Stimulated activated CD4-positive, alpha-beta T cell treated with anti-CD3 and anti-CD28 coated beads, TNF-alpha, amount 100 ng/mL, for 1 hour (primary cell): ENCODE data around the gene ARF3.
A peak's percentile ranks its signal among the peaks of the same experiment; 100 is the strongest.

Experiments used
- DNase-seq, 3 donors: peaks; one replicate each; pipeline ENCODE4 v3.0.0-alpha.2; 2020; ENCODE audit warnings: low read depth in 3 of 3, low spot score in 1 of 3

ARF3 gene

GRCh38 chr12:48982397-48983080 lies 25.3 kb upstream of the ARF3 start:
- DNase-seq: no peak

- no peak for DNase-seq
These were observed 24.5 kb upstream of the ARF3 start for GRCh38 chr12:48981757-48982157.

GRCh38 chr12:48980953-48981756 lies 23.9 kb upstream of the ARF3 start:
- DNase-seq: no peak

DNA sequence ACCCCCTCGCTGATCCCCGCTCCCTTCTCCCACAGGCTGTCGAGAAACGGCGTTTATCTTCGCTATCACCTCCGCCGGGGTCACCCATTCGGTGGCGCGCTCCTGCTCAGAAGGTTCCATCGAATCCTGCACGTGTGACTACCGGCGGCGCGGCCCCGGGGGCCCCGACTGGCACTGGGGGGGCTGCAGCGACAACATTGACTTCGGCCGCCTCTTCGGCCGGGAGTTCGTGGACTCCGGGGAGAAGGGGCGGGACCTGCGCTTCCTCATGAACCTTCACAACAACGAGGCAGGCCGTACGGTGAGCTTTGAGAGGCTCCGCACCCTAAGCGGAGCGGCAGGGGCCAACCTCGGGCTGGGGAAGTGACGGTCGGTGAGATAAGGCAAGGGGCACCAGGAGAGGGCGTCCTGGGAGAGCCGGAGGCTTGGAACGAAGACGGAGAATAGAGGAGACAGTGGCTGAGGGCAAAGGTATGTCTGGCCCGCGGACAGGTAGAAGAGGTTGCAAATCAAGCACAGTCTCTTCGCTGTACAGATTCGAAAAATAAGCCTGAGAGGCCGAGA lies 23.2 kb upstream of the ARF3 start:
- DNase-seq: no peak

GRCh38 chr12:48979602-48980388 lies 22.5 kb upstream of the ARF3 start:
- DNase-seq: no peak

- DNase-seq: no peak
These were observed 21.7 kb upstream of the ARF3 start for GRCh38 chr12:48978741-48979601.

GRCh38 chr12:48978291-48978740 lies 21.0 kb upstream of the ARF3 start, which contains the start of gene WNT1:
Gene WNT1 (plus strand): TSS chr12:48978322. CDS start chr12:48978651, 329 bp downstream.
- DNase-seq: no peak

GRCh38 chr12:48977290-48978281 lies 20.3 kb upstream of the ARF3 start:
- peak; percentile 45 to 81 (median 66) for DNase-seq

DNA sequence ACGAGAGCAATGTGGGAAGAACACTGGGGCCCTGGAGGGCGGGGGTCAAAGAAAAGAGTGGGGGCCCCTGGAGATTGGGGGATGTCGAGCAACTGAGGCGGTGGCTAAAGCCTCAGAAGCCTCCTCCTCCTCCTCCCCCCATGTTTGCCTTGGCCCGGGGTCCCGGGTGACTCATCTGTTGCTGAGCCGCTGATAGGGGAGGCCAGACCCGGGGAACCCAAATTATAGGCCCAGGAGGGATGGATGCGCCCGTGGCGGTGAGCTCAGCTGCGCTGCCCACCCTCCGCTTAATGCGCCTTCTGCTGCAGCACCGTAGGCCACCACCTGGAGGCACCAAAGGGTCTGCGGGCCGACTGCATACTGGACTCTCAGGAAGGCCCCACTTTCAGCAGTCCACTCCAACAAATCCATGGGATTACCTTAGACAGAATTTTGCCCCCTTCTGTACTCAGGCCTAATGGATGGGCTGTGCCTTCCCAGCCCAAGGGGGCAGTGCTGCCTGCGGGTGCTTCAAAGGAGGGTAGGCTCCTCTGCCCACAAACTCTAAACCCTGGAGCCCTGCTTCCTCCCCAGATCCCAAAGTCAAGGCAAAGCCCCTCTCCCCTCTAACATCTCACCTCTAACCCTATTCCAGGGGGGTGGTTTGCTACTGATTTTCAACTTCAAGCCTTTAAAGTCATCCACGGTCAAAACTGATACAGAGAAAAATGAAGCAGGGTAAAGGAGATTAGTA lies 16.8 kb upstream of the ARF3 start:
- DNase-seq: no peak

DNA sequence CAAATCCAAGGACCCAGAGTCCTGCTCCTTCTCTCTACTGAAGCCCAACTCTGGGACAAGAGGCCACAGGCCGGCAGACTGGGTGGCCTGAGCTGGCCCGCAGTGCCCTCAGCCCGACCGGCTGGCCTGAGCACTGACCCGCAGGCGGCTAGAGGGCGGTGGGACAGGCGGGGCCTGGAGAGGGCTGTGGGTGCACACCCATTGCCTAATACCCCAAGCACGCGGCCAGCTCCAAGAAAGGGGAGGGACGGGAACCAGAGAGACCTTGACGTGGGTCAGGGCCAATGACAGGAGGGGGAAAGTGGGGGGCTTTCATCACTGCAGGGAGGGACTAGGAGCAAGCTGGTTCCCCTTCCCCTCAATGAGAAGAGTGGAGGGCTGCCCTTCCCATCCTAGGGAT lies 16.2 kb upstream of the ARF3 start:
- no peak for DNase-seq

- DNase-seq: no peak
These were observed 15.7 kb upstream of the ARF3 start for GRCh38 chr12:48972952-48973483.

DNA sequence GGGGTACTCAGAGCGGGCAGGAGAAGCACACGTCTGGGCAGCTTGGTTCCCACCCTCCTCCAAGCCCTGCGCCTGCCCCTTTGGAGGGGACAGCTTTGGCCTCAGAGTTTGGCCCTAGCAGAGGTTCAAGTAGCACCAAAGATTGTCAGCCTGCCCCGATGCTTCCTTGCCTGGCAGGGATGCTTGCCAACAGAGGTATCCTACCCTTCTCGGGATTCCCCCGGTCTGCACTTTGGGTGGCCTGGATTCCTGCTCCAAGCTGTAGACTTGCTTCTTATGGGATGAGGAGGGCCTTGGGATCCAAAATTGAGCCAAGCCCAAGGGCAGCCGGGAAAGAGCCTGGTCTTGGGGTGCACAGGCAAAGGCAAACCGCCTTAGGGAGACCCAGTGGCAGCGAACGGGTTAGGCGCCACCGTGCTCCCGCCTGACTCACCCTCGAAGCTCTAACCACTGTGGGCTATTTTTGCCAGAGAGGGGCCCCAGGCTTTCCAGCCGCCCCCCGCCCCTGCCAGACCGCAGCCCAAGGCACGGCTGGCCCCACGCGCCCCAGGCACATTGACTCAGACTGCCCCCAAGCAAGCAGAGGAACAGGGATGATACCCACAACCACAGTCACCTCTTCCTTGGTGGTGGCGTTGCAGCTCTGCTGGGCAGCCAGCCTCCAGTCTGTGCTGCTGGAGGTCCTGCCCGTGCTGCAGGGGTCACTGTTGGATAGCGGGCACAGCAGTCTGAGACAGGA lies 15.1 kb upstream of the ARF3 start:
- no peak for DNase-seq

- no peak for DNase-seq
These were observed 13.5 kb upstream of the ARF3 start for GRCh38 chr12:48970702-48971334.

GRCh38 chr12:48969833-48970701 lies 12.8 kb upstream of the ARF3 start:
- DNase-seq: no peak

DNA sequence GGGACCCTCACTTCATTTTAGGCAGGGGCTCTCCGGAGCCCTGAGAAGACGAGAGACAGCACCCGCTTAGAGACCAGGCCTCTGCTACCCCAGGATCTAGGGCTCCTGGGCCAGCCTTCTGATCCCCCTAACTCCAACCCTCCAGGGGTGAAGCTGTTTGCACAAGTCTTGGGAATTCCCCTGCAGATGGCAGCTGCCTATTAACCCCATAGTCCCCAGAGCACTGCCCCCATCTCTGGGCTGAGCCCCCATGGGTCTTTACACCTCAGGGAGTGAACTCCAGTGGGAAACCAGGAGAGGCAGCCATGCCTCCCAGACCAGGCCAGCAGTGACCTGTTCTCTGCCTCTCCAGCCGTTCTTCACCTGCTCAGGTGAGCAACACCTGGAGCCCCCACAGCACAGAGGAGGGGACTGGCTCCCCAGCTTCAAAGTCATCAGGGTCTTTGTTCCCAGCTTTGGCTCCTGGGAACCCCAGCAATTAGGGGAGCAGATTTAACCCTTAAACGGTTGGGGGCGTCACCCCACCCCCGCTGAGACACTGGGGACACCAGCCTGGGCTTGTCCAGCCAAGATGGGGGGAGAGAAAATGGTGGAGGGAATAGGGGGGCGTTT lies 12.0 kb upstream of the ARF3 start:
- DNase-seq: no peak

GRCh38 chr12:48968467-48968866 lies 11.2 kb upstream of the ARF3 start:
- DNase-seq: no peak
